NB4 (cell line): Measurements from ENCODE around the gene PAPPA2.

Experiments
- DNase-seq: peaks from one replicate; pipeline ENCODE4 v3.0.0; 2010; ENCODE audit warnings: low read depth
- H3K4me3 ChIP-seq: one replicate; pipeline ENCODE4 v1.5.1; 2011; ENCODE audit warnings: mild to moderate bottlenecking, low read depth, low read length, moderate library complexity
- CTCF ChIP-seq: IDR thresholded peaks from one replicate; pipeline ENCODE4 v1.5.1; 2012; ENCODE audit warnings: low read depth, low read length
- MYC ChIP-seq: IDR thresholded peaks from 2 replicates; pipeline ENCODE4 v1.6.1; 2011; ENCODE audit warnings: low read depth, low read length
- POLR2A ChIP-seq: IDR thresholded peaks from 2 replicates; pipeline ENCODE4 v1.6.1; 2011; ENCODE audit warnings: mild to moderate bottlenecking; ENCODE audit not compliant: insufficient read length; ENCODE audit errors: extremely low read depth
- TF ChIP-seq, protein P1 (sequence below): IDR thresholded peaks from 2 replicates; pipeline ENCODE4 v1.6.1; 2011; ENCODE audit warnings: low read depth, low read length

Gene PAPPA2

DNA sequence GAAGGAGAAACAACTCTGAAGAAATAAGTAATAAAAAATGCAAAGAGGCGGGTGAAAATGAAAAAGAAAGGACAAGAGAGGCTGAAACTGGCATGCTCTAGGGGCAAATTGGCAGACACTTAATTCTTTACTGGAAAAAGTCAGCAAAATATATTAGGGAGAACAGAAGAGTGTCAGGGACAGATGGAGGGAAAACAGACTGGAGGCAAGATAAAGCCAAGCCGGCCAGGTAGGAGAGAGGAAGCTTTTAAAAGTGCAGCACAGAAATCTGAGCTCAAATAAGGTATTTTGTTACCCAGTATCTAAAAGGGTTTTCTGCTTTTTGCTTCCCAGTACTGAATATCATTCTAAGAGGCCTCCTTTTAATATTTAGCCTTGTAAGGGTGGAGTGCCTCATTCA lies 339.3 kb downstream of the PAPPA2 start:
- no peak overlapping the region for H3K4me3 ChIP-seq
- no peak for DNase-seq
- TF ChIP-seq, protein P1, sequence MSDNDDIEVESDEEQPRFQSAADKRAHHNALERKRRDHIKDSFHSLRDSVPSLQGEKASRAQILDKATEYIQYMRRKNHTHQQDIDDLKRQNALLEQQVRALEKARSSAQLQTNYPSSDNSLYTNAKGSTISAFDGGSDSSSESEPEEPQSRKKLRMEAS, result no peak
- TF ChIP-seq MYC (no peak), POLR2A (no peak), CTCF (no peak)

- TF ChIP-seq CTCF, result no peak
- TF ChIP-seq, protein P1, result no peak
- TF ChIP-seq MYC, result no peak
- TF ChIP-seq POLR2A, result no peak
- no peak for DNase-seq
- H3K4me3 ChIP-seq, result no peak overlapping the region
These were observed 340.1 kb downstream of the PAPPA2 start for GRCh38 chr1:176803042-176803441.

DNA sequence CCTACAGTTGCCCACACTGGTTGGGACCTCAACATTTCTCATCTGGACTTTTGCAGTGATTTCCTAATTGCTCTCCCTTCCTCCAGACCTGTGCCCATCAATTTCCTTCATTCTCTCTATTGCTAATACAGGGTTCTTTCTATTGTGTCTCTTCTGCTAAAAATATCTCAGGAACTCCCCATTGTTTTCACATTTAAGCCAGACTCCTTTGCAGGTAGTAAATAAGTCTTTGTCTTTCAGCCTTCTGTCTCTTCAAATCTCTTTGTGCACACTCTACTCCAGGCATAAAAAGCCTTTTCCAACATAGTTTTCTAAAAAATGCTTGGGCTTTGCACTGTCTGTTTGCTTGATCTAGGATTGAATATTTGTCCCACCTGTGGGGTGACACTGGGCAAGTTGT lies 340.6 kb downstream of the PAPPA2 start:
- no peak overlapping the region for H3K4me3 ChIP-seq
- TF ChIP-seq CTCF (no peak), MYC (no peak), POLR2A (no peak)
- TF ChIP-seq, protein P1, result no peak
- no peak for DNase-seq

DNA sequence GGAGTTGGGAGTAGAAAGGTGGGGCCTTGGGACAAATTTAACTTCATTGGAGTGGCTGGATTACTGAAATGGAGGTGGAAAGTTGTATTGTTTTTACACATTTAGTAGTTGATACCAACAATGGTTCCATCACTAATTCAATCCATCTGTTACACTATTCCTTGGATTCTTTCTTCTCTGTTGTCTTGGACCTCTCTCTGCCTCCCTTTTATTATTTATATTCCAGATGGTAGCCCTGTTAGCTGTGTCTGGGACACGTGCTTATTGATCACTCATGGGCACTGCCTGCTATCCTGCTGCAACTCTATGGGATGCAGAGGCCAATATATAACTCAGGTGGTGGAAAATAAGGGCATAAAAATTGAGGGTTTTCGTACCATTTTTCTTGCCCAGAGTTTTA lies 346.3 kb downstream of the PAPPA2 start:
- no peak for TF ChIP-seq MYC
- no peak for DNase-seq
- no peak overlapping the region for H3K4me3 ChIP-seq

GRCh38 chr1:176811511-176812288 lies 348.7 kb downstream of the PAPPA2 start:
- TF ChIP-seq POLR2A (no peak), CTCF (no peak), MYC (no peak)
- TF ChIP-seq, protein P1, result no peak
- H3K4me3 ChIP-seq, result no peak overlapping the region
- DNase-seq, result no peak

- TF ChIP-seq CTCF, result no peak
- no peak for TF ChIP-seq POLR2A
- no peak for TF ChIP-seq MYC
- TF ChIP-seq, protein P1, result no peak
These were observed 352.6 kb downstream of the PAPPA2 start for GRCh38 chr1:176815621-176816020.

More at GRCh38 chr1:176815621-176816020, 352.6 kb downstream of the PAPPA2 start:
- DNase-seq, result no peak
- H3K4me3 ChIP-seq, result no peak overlapping the region
